Skeletal muscle satellite cell (primary cell): Measurements from ENCODE around the gene RIF1.
"Not testable (repeated sequence)": the region's sequence is repeated elsewhere in the genome, so short reads cannot be mapped to it uniquely, and the experiment has no call there.

Source experiments
- H3K27me3 ChIP-seq: 2 replicates; pipeline ENCODE4 v1.7.0; 2013; ENCODE audit warnings: low read length; ENCODE audit not compliant: control insufficient read depth, insufficient read depth
- H3K36me3 ChIP-seq: 2 replicates; pipeline ENCODE4 v1.7.0; 2013; ENCODE audit warnings: mild to moderate bottlenecking, control low read depth, low read length; ENCODE audit not compliant: insufficient read depth
- H3K4me1 ChIP-seq: 2 replicates; pipeline ENCODE4 v1.7.0; 2013; ENCODE audit warnings: low read length; ENCODE audit not compliant: control insufficient read depth, insufficient read depth
- H3K4me2 ChIP-seq: 2 replicates; pipeline ENCODE4 v1.7.0; 2013; ENCODE audit warnings: mild to moderate bottlenecking, low read length
- H3K4me3 ChIP-seq: 2 replicates; pipeline ENCODE4 v1.7.0; 2013; ENCODE audit warnings: low read length
- H3K9ac ChIP-seq: 2 replicates; pipeline ENCODE4 v1.7.0; 2013; ENCODE audit warnings: mild to moderate bottlenecking, low read depth, low read length, moderate library complexity
- H3K9me3 ChIP-seq: replicated peaks from 2 replicates; pipeline ENCODE4 v1.7.0; 2013; ENCODE audit warnings: mild to moderate bottlenecking, control low read depth, low read length

Gene RIF1

DNA sequence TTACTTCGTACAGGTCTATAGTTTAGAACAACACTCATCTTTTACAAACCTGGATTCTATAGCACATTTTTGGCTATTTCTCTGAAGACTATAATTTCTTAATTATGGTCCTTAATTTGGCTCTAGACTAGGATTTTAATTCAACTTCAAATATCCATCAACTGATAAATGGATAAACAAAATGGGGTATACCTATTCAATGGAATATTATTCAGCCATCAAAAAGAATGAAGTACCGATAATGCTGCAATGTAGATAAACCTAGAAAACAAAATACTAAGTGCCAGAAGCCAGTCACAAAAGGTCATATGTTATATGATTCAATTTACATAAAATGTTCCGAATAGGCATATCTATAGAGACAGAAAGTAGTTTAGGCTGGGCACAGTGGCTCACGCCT, 15.2 kb upstream of the RIF1 start:
- H3K9ac ChIP-seq = no peak overlapping the region
- H3K4me1 ChIP-seq = peaks cover 4% of the 10 kb centered on the region
- no peaks in the 10 kb centered on the region for H3K9me3 ChIP-seq
- H3K27me3 ChIP-seq = no peaks in the 10 kb centered on the region
- H3K4me3 ChIP-seq = no peak overlapping the region
- H3K36me3 ChIP-seq = no peaks in the 10 kb centered on the region
- H3K4me2 ChIP-seq = no peak overlapping the region

DNA sequence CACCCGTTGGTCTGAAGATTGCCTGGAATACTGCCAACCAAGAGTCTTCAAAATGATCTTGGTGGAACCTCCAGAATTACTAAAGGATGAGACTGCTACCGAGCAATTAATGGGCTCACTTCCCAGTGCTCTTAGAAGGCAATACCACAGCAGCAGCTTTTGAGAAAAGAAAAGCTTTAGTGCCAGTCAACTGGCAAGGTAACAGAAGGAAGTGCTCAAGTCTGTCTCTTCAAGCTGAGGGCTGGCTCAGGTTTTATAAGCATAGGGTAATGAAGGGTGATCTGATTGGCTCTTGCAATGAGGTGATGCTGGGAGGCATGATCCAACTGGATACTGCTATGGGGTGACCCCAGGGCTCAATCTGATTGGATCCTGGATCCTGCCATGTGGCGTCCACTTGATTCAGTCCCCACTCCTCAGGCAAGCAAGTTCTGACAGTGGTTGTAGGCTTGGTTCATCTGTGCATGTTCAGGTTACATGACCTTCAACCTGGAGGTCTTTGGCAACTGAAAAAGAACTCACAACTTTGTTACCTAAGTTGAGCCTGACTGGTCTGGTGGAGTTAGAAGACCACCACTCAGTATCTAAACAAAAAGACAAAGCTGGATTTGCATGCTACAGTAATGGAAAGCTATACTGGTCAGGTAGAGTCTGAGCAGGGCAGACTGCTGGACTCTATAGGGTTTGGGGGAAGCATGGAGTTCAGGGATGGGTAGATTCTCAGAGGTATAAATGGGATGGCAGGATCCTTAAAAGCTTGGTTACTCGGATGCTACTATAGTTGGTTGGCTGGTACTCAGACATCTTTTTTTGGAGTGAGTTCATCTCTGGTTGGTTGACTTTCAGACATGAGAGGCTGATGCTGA, 14.0 kb upstream of the RIF1 start:
- H3K9me3 ChIP-seq = no peaks in the 10 kb centered on the region
- H3K4me2 ChIP-seq = no peak overlapping the region
- H3K27me3 ChIP-seq = no peaks in the 10 kb centered on the region
- H3K4me1 ChIP-seq = peaks cover 4% of the 10 kb centered on the region
- no peak overlapping the region for H3K4me3 ChIP-seq
- H3K9ac ChIP-seq = no peak overlapping the region
- H3K36me3 ChIP-seq = no peaks in the 10 kb centered on the region

DNA sequence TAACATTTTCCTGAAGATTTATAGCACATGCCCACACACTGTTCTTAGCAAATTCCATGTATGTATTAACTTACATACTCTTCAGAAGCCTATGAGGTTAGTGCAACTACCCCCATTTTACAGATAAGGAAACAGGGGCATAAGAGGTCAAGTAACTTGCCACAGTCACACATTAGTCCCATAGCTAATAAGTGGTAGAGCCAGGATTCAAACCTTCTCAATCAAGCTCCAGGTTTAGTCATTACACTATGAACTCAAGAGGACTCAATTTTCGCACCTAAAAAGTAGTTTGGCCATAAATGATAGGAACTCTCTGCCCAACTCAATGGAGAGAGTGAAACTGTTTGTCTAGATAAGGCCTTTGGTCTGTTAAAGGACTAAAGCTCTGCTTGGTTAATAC, 9.7 kb upstream of the RIF1 start:
- Histone ChIP-seq H3K4me2 (no peak overlapping the region), H3K4me1 (no peaks in the 10 kb centered on the region), H3K27me3 (no peaks in the 10 kb centered on the region), H3K4me3 (no peak overlapping the region), H3K36me3 (no peaks in the 10 kb centered on the region), H3K9me3 (no peaks in the 10 kb centered on the region), H3K9ac (no peak overlapping the region)

DNA sequence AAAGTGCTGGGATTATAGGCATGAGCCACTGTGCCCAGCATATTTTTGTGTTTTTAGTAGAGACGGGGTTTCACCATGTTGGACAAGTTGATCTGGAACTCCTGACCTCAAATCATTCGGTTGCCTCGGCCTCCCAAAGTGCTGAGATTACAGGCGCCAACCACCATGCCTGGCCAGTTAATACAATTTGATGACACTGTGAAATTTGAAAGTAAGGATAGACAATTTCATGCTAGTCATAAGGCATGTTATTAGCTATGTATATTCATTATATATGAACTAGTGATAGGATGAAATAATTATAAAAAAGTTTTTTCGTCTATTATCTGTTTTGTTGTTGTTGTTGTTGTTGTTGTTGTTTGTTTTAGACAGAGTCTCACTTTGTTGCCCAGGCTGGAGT, 8.6 kb upstream of the RIF1 start:
- no peak overlapping the region for H3K4me2 ChIP-seq
- H3K4me3 ChIP-seq = no peak overlapping the region
- H3K9ac ChIP-seq = no peak overlapping the region
- no peaks in the 10 kb centered on the region for H3K9me3 ChIP-seq
- H3K27me3 ChIP-seq = no peaks in the 10 kb centered on the region
- H3K36me3 ChIP-seq = no peaks in the 10 kb centered on the region
- no peaks in the 10 kb centered on the region for H3K4me1 ChIP-seq

DNA sequence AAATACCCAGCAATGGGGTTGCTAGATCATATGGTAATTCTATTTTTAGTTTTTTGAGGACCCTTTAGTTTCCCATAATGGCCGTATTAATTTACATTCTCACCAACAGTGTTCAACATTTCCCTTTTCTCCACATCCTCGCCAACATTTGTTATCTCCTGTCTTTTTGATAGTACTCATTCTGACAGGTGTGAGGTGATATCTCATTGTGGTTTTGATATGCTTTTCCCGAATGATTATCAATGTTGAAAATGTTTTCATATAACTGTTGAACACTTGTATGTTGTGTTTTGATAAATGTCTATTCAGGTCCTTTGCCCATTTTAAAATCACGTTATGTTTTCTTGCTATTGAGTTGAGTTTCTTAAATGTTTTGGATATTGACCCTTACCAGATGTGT, 5.8 kb upstream of the RIF1 start:
- Histone ChIP-seq H3K4me1 (no peaks in the 10 kb centered on the region), H3K4me3 (no peak overlapping the region), H3K9ac (no peak overlapping the region), H3K9me3 (no peaks in the 10 kb centered on the region), H3K36me3 (no peaks in the 10 kb centered on the region), H3K27me3 (no peaks in the 10 kb centered on the region), H3K4me2 (no peak overlapping the region)

DNA sequence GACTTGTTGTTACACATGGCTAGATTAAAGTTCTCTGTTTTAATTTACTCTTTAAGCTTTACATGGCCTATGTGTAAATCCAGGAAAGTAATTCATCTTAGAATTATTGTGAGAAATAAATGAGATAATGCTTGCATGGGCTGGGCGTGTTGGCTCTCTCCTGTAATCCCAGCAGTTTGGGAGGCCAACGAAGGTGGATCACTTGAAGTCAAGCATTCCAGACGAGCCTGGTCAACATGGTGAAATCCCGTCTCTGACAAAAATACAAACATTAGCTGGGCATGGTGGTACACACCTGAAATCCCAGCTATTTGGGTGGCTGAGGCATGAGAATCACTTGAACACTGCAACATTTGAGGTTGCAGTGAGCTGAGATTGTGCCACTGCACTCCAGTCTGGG, 4.3 kb upstream of the RIF1 start:
- H3K4me1 ChIP-seq = peaks cover 2% of the 10 kb centered on the region
- no peak overlapping the region for H3K4me2 ChIP-seq
- H3K27me3 ChIP-seq = no peaks in the 10 kb centered on the region
- no peak overlapping the region for H3K9ac ChIP-seq
- no peaks in the 10 kb centered on the region for H3K9me3 ChIP-seq
- no peak overlapping the region for H3K4me3 ChIP-seq
- peaks cover 5% of the 10 kb centered on the region for H3K36me3 ChIP-seq

DNA sequence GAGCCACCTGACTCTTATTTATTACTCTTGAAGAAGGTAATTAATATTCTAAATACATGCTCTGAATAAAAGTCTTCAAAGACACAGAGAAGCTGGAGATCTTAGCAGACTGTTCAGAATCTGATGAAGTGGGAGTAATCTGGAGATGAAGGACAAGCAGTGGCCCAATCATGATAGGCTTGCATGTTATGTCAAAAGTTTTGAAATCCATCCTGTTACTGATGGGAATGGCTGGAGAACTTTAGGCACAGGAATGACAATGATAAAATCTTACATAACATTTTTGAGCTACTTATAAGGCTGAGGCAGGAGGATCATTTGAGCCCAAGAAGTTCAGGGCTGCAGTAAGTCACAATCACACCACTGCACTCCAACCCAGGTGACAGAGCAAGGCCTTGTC, 2.4 kb upstream of the RIF1 start:
- peaks cover 14% of the 10 kb centered on the region for H3K36me3 ChIP-seq
- H3K4me2 ChIP-seq = no peak overlapping the region

DNA sequence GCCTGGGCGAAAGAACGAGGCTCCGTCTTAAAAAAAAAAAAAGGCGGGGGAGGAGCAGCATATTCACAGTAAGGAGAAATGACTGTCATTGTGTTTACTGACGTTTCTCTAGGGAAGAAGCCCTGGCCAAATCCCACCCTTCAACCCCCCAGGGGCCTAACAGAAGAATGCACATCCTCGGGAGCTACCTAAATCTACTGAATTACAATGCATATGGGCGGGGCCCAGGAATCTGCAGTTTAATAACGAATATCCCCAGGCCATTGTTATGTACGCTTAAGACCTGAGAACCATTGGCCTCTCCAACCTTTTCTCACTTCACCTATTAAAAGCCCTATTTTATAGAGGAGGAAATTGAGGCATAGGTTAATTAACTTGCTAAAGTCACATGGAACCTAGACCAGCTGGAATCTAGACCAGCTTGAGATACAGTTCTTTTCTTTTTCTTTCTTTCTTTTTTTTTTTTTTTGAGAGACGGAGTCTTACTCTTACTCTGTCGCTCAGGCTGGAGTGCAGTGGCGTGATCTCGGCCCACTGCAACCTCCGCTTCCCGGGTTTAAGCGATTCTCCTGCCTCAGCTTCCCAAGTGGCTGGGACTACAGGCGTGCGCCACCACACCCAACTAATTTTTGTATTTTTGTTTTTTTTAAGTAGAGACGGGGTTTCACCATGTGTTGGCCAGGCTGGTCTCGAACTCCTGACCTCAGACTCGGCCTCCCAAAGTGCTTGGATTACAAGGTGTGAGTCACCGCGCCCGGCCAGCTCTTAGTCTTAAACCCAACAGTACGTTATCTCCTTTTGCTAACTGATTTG, 708 bp upstream of the RIF1 start:
- H3K4me1 ChIP-seq = peaks cover 7% of the 10 kb centered on the region
- peaks cover 30% of the 10 kb centered on the region for H3K36me3 ChIP-seq
- H3K9ac ChIP-seq = peak overlapping the region; percentile 96
- H3K4me2 ChIP-seq = peak overlapping the region; percentile 94
- no peaks in the 10 kb centered on the region for H3K27me3 ChIP-seq
- H3K9me3 ChIP-seq = no peaks in the 10 kb centered on the region
- H3K4me3 ChIP-seq = peak overlapping the region; percentile 98

More for the DNA sequence above, 2.4 kb upstream of the RIF1 start:
- Histone ChIP-seq H3K9me3 (no peaks in the 10 kb centered on the region), H3K4me3 (no peak overlapping the region), H3K9ac (no peak overlapping the region), H3K4me1 (peaks cover 7% of the 10 kb centered on the region), H3K27me3 (no peaks in the 10 kb centered on the region)

DNA sequence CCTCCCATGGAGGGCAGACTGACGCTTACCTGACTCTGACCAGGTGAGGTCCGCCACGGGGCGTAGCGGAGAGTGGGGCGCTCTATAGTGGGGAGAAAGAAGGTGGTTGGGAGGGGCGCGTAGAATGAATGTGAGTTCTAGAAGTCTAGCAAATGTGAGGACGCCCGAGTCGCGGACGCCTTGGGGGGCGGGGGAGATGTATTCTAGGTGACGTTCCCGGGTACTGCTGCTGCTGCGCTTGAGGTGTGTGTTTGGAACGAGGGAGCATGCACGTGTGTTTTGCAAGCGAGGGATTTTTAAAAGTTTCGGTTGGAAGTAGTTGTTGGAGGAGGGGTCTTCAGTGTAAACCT, 758 bp downstream of the RIF1 start:
- Histone ChIP-seq H3K27me3 (no peaks in the 10 kb centered on the region), H3K4me1 (peaks cover 7% of the 10 kb centered on the region), H3K36me3 (peaks cover 35% of the 10 kb centered on the region), H3K9me3 (no peaks in the 10 kb centered on the region), H3K4me2 (peak overlapping the region; percentile 94), H3K4me3 (peak overlapping the region; percentile 98), H3K9ac (peak overlapping the region; percentile 96)

DNA sequence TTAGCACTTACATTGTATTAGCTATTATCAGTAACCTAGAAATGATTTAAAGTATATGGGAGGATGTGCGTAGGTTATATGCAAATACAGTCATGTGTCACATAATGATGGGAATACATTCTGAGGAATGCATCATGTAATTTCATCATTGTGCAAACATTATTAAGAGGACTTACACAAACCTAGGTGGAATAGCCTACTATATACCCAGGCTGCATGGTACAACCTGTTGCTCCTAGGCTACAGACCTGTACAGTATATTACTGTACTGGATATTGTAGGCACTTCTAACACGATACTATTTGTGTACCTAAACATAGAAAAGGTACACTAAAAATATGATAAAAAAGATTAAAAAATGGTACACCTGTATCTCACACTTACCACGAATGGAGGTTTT, 7.9 kb downstream of the RIF1 start:
- no peaks in the 10 kb centered on the region for H3K4me1 ChIP-seq
- H3K9me3 ChIP-seq = no peaks in the 10 kb centered on the region
- no peak overlapping the region for H3K4me2 ChIP-seq
- H3K27me3 ChIP-seq = no peaks in the 10 kb centered on the region
- no peak overlapping the region for H3K4me3 ChIP-seq
- peaks cover 73% of the 10 kb centered on the region for H3K36me3 ChIP-seq
- no peak overlapping the region for H3K9ac ChIP-seq

DNA sequence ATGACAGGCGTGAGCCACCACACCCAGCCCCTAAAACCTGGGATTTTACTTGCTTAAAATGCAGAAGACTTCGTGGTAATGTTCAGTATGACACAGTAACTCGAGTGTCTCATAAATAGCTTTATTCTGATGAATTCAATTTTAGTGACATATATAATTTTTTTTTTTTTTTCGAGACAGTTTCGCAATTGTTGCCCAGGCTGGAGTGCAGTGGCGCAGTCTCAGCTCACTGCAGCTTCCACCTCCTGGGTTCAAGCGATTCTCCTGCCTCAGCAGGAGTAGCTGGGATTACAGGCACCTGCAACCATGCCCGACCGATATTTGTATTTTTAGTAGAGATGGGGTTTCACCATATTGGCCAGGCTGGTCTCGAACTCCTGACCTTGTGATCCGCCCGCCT, 12.0 kb downstream of the RIF1 start:
- H3K9me3 ChIP-seq, H3K4me1 ChIP-seq, H3K4me3 ChIP-seq, H3K4me2 ChIP-seq, H3K9ac ChIP-seq, H3K27me3 ChIP-seq: not testable (repeated sequence)
- H3K36me3 ChIP-seq = peaks cover 69% of the 10 kb centered on the region
